Ishikawa (cell line): ENCODE results near the gene MAML2.

ENCODE experiments used
- CEBPB ChIP-seq: IDR thresholded peaks from 2 replicates; pipeline ENCODE4 v1.6.1; 2012
- CREB1 ChIP-seq: IDR thresholded peaks from 2 replicates; pipeline ENCODE4 v1.6.1; 2012; ENCODE audit warnings: low read depth
- EGR1 ChIP-seq: IDR thresholded peaks from 2 replicates; pipeline ENCODE4 v1.6.1; 2012
- EP300 ChIP-seq: IDR thresholded peaks from 2 replicates; pipeline ENCODE4 v1.6.1; 2012; ENCODE audit warnings: borderline replicate concordance
- FOXM1 ChIP-seq: IDR thresholded peaks from 2 replicates; pipeline ENCODE4 v1.6.1; 2012; ENCODE audit warnings: low read depth, borderline replicate concordance
- MAX ChIP-seq: IDR thresholded peaks from 2 replicates; pipeline ENCODE4 v1.6.1; 2012
- NFIC ChIP-seq: IDR thresholded peaks from 2 replicates; pipeline ENCODE4 v1.6.1; 2012
- RAD21 ChIP-seq: IDR thresholded peaks from 2 replicates; pipeline ENCODE4 v1.6.1; 2012; ENCODE audit warnings: low read depth
- REST ChIP-seq: IDR thresholded peaks from 2 replicates; pipeline ENCODE4 v1.6.1; 2012; ENCODE audit warnings: low read depth, mild to moderate bottlenecking
- TAF1 ChIP-seq: IDR thresholded peaks from 2 replicates; pipeline ENCODE4 v1.6.1; 2012; ENCODE audit warnings: low read depth, mild to moderate bottlenecking
- TCF12 ChIP-seq: IDR thresholded peaks from 2 replicates; pipeline ENCODE4 v1.6.1; 2012; ENCODE audit warnings: low read depth
- TEAD4 ChIP-seq: IDR thresholded peaks from 2 replicates; pipeline ENCODE4 v1.6.1; 2012
- USF1 ChIP-seq: IDR thresholded peaks from 2 replicates; pipeline ENCODE4 v1.6.1; 2012
- YY1 ChIP-seq: IDR thresholded peaks from 2 replicates; pipeline ENCODE4 v1.6.1; 2012; ENCODE audit warnings: low read depth
- ZBTB7A ChIP-seq: IDR thresholded peaks from 2 replicates; pipeline ENCODE4 v1.6.1; 2012; ENCODE audit warnings: low read depth

Gene MAML2

GRCh38 chr11:96061730-96062129 lies 281.3 kb downstream of the MAML2 start:
- no peak for TF ChIP-seq ZBTB7A
- TF ChIP-seq USF1 = no peak
- TF ChIP-seq EGR1 = no peak
- TF ChIP-seq TCF12 = no peak
- TF ChIP-seq TEAD4 = no peak

- TF ChIP-seq RAD21 = no peak
Observed at GRCh38 chr11:96061069-96061468, 281.9 kb downstream of the MAML2 start.

GRCh38 chr11:96057502-96057901 lies 285.5 kb downstream of the MAML2 start:
- TF ChIP-seq USF1 (no peak), EGR1 (no peak), CEBPB (no peak), NFIC (no peak), EP300 (no peak), TCF12 (no peak), RAD21 (no peak), TEAD4 (no peak), ZBTB7A (no peak), REST (no peak), MAX (no peak), TAF1 (no peak), YY1 (no peak), FOXM1 (no peak), CREB1 (no peak)

- TF ChIP-seq TAF1 (no peak), FOXM1 (no peak), USF1 (no peak), TCF12 (no peak), MAX (no peak), REST (no peak), EP300 (no peak), YY1 (no peak), ZBTB7A (no peak), CEBPB (no peak), TEAD4 (no peak), CREB1 (no peak), RAD21 (no peak), EGR1 (no peak), NFIC (no peak)
Observed at GRCh38 chr11:96056576-96056975, 286.4 kb downstream of the MAML2 start.

- no peak for TF ChIP-seq CREB1
- no peak for TF ChIP-seq REST
- no peak for TF ChIP-seq EGR1
- no peak for TF ChIP-seq CEBPB
- no peak for TF ChIP-seq TEAD4
- TF ChIP-seq ZBTB7A = no peak
- TF ChIP-seq RAD21 = no peak
- no peak for TF ChIP-seq NFIC
- TF ChIP-seq EP300 = no peak
- TF ChIP-seq USF1 = no peak
- no peak for TF ChIP-seq TAF1
- no peak for TF ChIP-seq YY1
- TF ChIP-seq MAX = no peak
- no peak for TF ChIP-seq FOXM1
- no peak for TF ChIP-seq TCF12
Observed at GRCh38 chr11:96055706-96056387, 287.1 kb downstream of the MAML2 start.
